Upper lobe of left lung (tissue), 4 donors: ENCODE data around the gene KCNQ2.

ENCODE experiments used
- POLR2A ChIP-seq, 4 donors: fragments of 450-650 bp; IDR thresholded peaks; one replicate each; pipeline ENCODE4 v1.5.1; 2016 to 2017; ENCODE audit warnings: antibody characterized with exemption in 4 of 4, mild to moderate bottlenecking in 2 of 4
- POLR2AphosphoS5 ChIP-seq, 2 donors: sonication (generic); formaldehyde crosslinking; IDR thresholded peaks; one replicate each; pipeline ENCODE4 v1.5.1; 2017; ENCODE audit warnings: antibody characterized with exemption in 2 of 2

DNA sequence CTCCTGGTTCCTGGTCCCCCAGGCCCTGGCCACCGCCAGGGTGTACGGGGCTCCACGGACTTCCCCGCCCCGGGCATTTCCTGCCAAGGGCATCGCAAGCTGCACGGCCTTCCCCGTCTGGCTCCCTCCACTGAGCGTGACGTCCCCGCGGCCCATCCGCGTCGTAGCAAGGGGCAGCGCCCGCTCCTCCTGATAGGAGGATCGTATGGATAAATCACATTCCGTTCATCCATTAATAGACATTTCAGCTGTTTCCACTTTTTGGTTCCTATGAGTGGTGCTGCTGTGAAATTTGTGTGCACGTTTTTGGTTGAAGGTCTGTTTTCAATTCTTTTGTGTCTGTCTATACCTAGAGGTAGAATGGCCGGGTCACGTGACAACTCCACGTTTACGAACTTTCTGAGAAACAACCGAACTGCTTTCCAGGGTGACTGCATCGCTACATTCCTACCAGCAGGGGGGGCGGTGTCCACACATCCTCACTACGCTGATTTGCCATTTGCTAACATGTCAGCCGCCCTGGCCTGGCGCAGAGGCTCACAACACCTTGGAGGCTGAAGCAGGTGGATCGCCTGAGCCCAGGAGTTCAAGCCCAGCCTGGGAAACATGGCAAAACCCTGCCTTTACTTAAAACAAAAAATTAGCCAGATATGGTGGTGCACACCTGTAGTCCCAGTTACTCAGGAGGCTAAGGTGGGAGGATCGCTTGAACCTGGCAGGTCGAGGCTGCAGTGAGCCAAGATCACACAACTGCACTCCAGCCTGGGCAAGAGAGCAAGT is 37.7 kb downstream of the KCNQ2 start:
- TF ChIP-seq POLR2A (IDR thresholded peaks at IDR 0.05): no peak
- no peak for TF ChIP-seq POLR2AphosphoS5 (IDR thresholded peaks at IDR 0.05)
